Cardiac fibroblast (primary cell): ENCODE measurements around the gene DNAAF8.

Source experiments
- DNase-seq, 2 donors: peaks; one replicate each; pipeline versions ENCODE4 v3.0.0 to v3.0.0-alpha.2; 2010; ENCODE audit warnings: low read depth in 2 of 2
- H3K4me3 ChIP-seq, 2 donors: replicated peaks in 1 of 2; 1 replicate in 1 of 2; 2 replicates in 1 of 2; pipeline ENCODE4 v1.5.1; 2011; ENCODE audit warnings: low read depth in 2 of 2, low read length in 2 of 2, mild to moderate bottlenecking in 2 of 2, moderate library complexity in 1 of 2
- CTCF ChIP-seq: IDR thresholded peaks from one replicate; pipeline ENCODE4 v1.5.1; 2011; ENCODE audit warnings: low read depth, mild to moderate bottlenecking, low read length, inconsistent platforms

Gene DNAAF8

GRCh38 chr16:4788489-4788889 lies 54.2 kb downstream of the DNAAF8 start:
- no peak for DNase-seq
- TF ChIP-seq CTCF, result no peak
- H3K4me3 ChIP-seq, result no peak overlapping the region

DNA sequence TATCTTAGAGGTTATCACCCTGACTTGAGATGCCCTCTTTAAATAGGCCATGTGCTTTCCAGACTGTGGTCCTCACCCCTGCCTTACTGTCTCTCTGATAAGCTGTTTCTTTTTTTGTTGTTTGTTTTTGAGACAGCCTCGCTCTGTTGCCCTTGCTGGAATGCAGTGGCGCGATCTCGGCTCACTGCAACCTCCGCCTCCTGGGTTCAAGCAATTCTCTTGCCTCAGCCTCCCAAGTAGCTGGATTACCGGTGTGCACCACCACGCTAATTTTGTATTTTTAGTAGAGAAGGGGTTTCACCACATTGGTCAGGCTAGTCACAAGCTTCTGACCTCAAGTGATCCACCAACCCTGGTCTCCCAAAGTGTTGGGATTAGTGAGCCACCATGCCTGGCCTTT lies 54.6 kb downstream of the DNAAF8 start:
- TF ChIP-seq CTCF, result no peak

GRCh38 chr16:4790261-4790660 lies 55.9 kb downstream of the DNAAF8 start:
- H3K4me3 ChIP-seq, result no peak overlapping the region
- no peak for TF ChIP-seq CTCF
- DNase-seq, result no peak

More for the DNA sequence above, 54.6 kb downstream of the DNAAF8 start:
- no peak overlapping the region for H3K4me3 ChIP-seq
- no peak for DNase-seq

DNA sequence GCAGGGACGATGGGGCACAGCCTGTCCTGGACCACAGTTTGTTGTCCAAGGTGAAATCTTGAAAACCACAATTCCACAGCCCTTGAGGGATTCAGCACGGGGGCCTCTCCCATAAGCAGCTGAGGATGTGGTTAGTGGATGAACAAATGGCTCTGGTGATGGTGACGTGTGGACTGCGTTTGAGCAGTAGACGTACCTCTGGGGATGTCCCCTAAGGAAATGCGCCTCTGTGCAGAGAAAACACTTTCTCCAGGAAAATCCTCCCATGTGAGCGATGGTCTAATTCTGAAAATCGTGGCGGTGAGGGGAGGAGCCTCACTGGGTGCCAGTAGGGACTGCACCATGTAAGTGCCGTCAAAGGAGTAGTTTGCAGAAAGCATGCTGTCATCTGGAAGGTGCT lies 56.5 kb downstream of the DNAAF8 start:
- DNase-seq, result peak in 1 of 2 donors; percentile 23
- TF ChIP-seq CTCF, result no peak
- H3K4me3 ChIP-seq, result no peak overlapping the region

DNA sequence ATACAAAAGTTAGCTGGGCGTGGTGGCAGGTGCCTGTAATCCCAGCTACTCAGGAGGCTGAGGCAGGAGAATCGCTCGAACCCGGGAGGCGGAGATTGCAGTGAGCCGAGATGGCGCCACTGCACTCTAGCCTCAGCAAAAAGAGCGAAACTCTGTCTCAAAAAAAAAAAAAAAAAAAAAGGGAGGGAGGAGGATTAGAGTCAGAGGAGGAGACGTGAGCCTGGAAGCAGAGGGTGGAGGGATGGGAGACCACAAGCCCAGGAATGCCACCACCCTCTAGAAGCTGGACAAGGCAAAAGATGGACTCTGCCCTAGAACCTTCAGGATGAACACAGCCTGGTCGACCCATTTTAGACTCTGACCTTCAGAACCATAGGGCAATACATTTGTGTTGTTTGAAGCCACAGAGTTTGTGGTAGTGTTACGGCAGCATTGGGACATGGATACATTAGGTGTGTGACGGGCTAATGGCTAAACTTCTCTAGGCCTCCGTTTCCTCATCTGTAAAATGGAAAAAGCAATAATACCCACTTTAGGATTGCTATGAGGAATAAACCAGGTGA lies 58.7 kb downstream of the DNAAF8 start:
- no peak overlapping the region for H3K4me3 ChIP-seq
- no peak for TF ChIP-seq CTCF
- no peak for DNase-seq

GRCh38 chr16:4795181-4795827 lies 61.0 kb downstream of the DNAAF8 start, which contains the start of gene SMIM22:
Gene SMIM22 (plus strand): TSS chr16:4795369. CDS start chr16:4795735, 366 bp downstream.
- no peak for TF ChIP-seq CTCF
- DNase-seq, result no peak
- no peak within 1 kb of the TSS for H3K4me3 ChIP-seq
